Mesenchymal stem cell (in vitro differentiated cells and primary cell): Measurements from ENCODE around the gene GLCE.

Experiments used
- DNase-seq: peaks from one replicate; pipeline ENCODE4 v3.0.0-alpha.2; 2013
- H2AFZ ChIP-seq: one replicate; pipeline ENCODE4 v1.6.1; 2013; ENCODE audit warnings: low read depth, mild to moderate bottlenecking, control low read depth, inconsistent platforms, low read length, moderate library complexity
- H2AK5ac ChIP-seq: 2 replicates; pipeline ENCODE4 v1.6.1; 2013; ENCODE audit warnings: low read length, moderate library complexity, mild to moderate bottlenecking, inconsistent platforms; ENCODE audit not compliant: severe bottlenecking
- H2BK120ac ChIP-seq: one replicate; pipeline ENCODE4 v1.6.1; 2013; ENCODE audit warnings: low read depth, mild to moderate bottlenecking, inconsistent platforms, low read length, moderate library complexity
- H2BK12ac ChIP-seq, 2 experiments: one replicate each; pipeline ENCODE4 v1.6.1; 2013; ENCODE audit warnings: inconsistent platforms in 2 of 2, low read length in 2 of 2, mild to moderate bottlenecking in 2 of 2, moderate library complexity in 2 of 2, control low read depth in 1 of 2
- H2BK15ac ChIP-seq: one replicate; pipeline ENCODE4 v1.6.1; 2013; ENCODE audit warnings: mild to moderate bottlenecking, low read depth, inconsistent platforms; ENCODE audit not compliant: poor library complexity, severe bottlenecking
- H2BK5ac ChIP-seq: 2 replicates; pipeline ENCODE4 v1.6.1; 2013; ENCODE audit warnings: low read depth, mild to moderate bottlenecking, low read length, control low read depth, inconsistent platforms; ENCODE audit not compliant: poor library complexity, severe bottlenecking
- H3K14ac ChIP-seq, 2 experiments: one replicate each; pipeline ENCODE4 v1.6.1; 2013; ENCODE audit warnings: inconsistent platforms in 2 of 2, low read length in 2 of 2, control low read depth in 1 of 2, mild to moderate bottlenecking in 1 of 2, moderate library complexity in 1 of 2
- H3K18ac ChIP-seq, 2 experiments: one replicate each; pipeline ENCODE4 v1.6.1; 2013; ENCODE audit warnings: inconsistent platforms in 2 of 2, low read length in 2 of 2, control low read depth in 1 of 2, low read depth in 1 of 2, mild to moderate bottlenecking in 1 of 2
- H3K23ac ChIP-seq, 2 experiments: one replicate each; pipeline ENCODE4 v1.6.1; 2013; ENCODE audit warnings: inconsistent platforms in 2 of 2, low read length in 2 of 2, mild to moderate bottlenecking in 2 of 2, moderate library complexity in 2 of 2, control low read depth in 1 of 2
- H3K27ac ChIP-seq: 2 replicates; pipeline ENCODE4 v1.5.1; 2013; ENCODE audit warnings: mild to moderate bottlenecking, moderate library complexity, low read length, control low read depth, inconsistent platforms; ENCODE audit not compliant: poor library complexity, severe bottlenecking
- H3K27me3 ChIP-seq, 2 experiments: 2 replicates each; pipeline versions ENCODE4 v1.6.1 to v1.7.0; 2013; ENCODE audit warnings: low read length in 2 of 2, mild to moderate bottlenecking in 2 of 2, moderate library complexity in 2 of 2, control low read depth in 1 of 2, inconsistent platforms in 1 of 2; ENCODE audit not compliant: control insufficient read depth in 1 of 2, insufficient read depth in 1 of 2
- H3K36me3 ChIP-seq, 2 experiments: 2 replicates each; pipeline versions ENCODE4 v1.6.1 to v1.7.0; 2013; ENCODE audit warnings: low read length in 2 of 2, control low read depth in 1 of 2, inconsistent platforms in 1 of 2, low read depth in 1 of 2, mild to moderate bottlenecking in 1 of 2; ENCODE audit not compliant: insufficient read depth in 2 of 2, control insufficient read depth in 1 of 2
- H3K4ac ChIP-seq, 2 experiments: one replicate each; pipeline ENCODE4 v1.6.1; 2013; ENCODE audit warnings: inconsistent platforms in 2 of 2, low read length in 2 of 2, mild to moderate bottlenecking in 2 of 2, moderate library complexity in 2 of 2, control low read depth in 1 of 2, low read depth in 1 of 2
- H3K4me1 ChIP-seq: 2 replicates; pipeline ENCODE4 v1.6.1; 2013; ENCODE audit warnings: low read depth, low read length, control low read depth; ENCODE audit not compliant: control insufficient read depth, insufficient read depth
- H3K4me2 ChIP-seq: 2 replicates; pipeline ENCODE4 v1.6.1; 2013; ENCODE audit warnings: low read length, mild to moderate bottlenecking, inconsistent platforms; ENCODE audit not compliant: poor library complexity, severe bottlenecking
- H3K4me3 ChIP-seq, 2 experiments: 2 replicates each; pipeline versions ENCODE4 v1.5.1 to v1.7.0; 2013; ENCODE audit warnings: low read length in 2 of 2, mild to moderate bottlenecking in 2 of 2, control low read depth in 1 of 2, low read depth in 1 of 2; ENCODE audit not compliant: insufficient read depth in 1 of 2
- H3K79me1 ChIP-seq: replicated peaks from 2 replicates; pipeline ENCODE4 v1.6.1; 2013; ENCODE audit warnings: mild to moderate bottlenecking, control low read depth, low read length, inconsistent platforms; ENCODE audit not compliant: poor library complexity, severe bottlenecking
- H3K9ac ChIP-seq: 2 replicates; pipeline ENCODE4 v1.7.0; 2013; ENCODE audit warnings: mild to moderate bottlenecking, low read length, moderate library complexity
- H3K9me3 ChIP-seq: 2 replicates; pipeline ENCODE4 v1.7.0; 2013; ENCODE audit warnings: mild to moderate bottlenecking, low read length; ENCODE audit not compliant: control insufficient read depth
- H4K8ac ChIP-seq: one replicate; pipeline ENCODE4 v1.6.1; 2013; ENCODE audit warnings: inconsistent platforms, mild to moderate bottlenecking, low read length, moderate library complexity
- H4K91ac ChIP-seq: one replicate; pipeline ENCODE4 v1.6.1; 2013; ENCODE audit warnings: mild to moderate bottlenecking, low read length, inconsistent platforms
- WGBS: methylation state at CpG from one replicate; pipeline ENCODE4 v1.1.7; 2013; ENCODE audit warnings: mixed read lengths; 5-methylcytosine and 5-hydroxymethylcytosine counted together

Gene GLCE

DNA sequence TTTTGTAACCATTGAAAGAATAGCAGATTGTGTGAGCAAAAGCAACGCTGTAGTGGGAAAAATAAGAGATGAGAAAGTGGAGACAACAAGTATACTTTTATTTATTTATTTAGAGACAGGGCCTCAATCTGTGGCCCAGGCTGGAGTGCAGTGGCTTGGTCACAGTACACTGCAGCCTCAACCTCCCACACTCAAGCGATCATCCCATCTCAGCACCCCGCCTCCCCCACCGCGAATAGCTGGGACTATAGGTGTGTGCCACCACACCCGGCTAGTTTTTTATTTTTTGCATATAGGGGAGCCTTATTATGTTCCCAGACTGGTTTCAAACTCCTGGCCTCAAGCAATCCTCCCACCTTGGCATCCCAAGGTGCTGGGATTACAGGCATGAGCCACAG, 1.6 kb upstream of the GLCE start:
- Histone ChIP-seq H3K27ac (no peak overlapping the region), H3K4me1 (peaks cover 6% of the 10 kb centered on the region), H2BK15ac (no peak overlapping the region), H3K9ac (no peak overlapping the region), H3K9me3 (no peaks in the 10 kb centered on the region), H2BK120ac (no peak overlapping the region), H3K4me2 (no peak overlapping the region), H4K91ac (no peak overlapping the region), H2AK5ac (no peak overlapping the region), H3K14ac (no peak overlapping the region), H3K4me3 (no peak overlapping the region), H3K79me1 (peaks cover 6% of the 10 kb centered on the region), H3K4ac (no peak overlapping the region), H3K27me3 (no peaks in the 10 kb centered on the region), H4K8ac (no peak overlapping the region), H3K36me3 (no peaks in the 10 kb centered on the region), H3K23ac (no peak overlapping the region), H2BK12ac (no peak overlapping the region), H2BK5ac (no peak overlapping the region), H3K18ac (no peak overlapping the region), H2AFZ (no peak overlapping the region)
- DNase-seq = no peak
- no CpG with 5 or more reads among the region's 6 CpGs for WGBS

DNA sequence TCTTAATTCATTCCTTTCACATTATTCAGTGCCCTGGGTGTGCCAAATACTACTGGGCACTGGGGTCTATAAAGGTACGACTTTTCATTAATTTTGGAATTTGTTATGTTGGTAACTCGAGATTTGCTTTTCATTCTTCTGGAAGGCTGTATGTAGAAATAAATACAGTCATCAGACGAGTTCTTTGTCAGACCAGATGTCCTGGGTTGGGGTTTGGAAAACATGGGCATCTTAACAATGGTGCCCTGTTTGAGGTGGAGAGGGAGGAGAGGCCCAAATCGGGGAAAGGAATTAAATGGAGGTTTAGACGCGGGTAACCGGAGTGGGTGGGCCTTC, 662 bp upstream of the GLCE start:
- H2AK5ac ChIP-seq = no peak overlapping the region
- peak overlapping the region; percentile 76 to 92 for H3K4me3 ChIP-seq
- H2BK12ac ChIP-seq = peak overlapping the region; percentile 61 to 70
- WGBS = 21% methylated on average over 7 of the region's 7 CpGs
- peak overlapping the region; percentile 53 for H4K91ac ChIP-seq
- peak overlapping the region; percentile 13 for H3K27ac ChIP-seq
- no peaks in the 10 kb centered on the region for H3K27me3 ChIP-seq
- peak overlapping the region; percentile 79 for H3K4me2 ChIP-seq
- peak overlapping the region; percentile 57 for H2BK15ac ChIP-seq
- peaks cover 6% of the 10 kb centered on the region for H3K4me1 ChIP-seq
- H3K9ac ChIP-seq = peak overlapping the region; percentile 90
- H3K79me1 ChIP-seq = peaks cover 6% of the 10 kb centered on the region
- peak overlapping the region; percentile 98 for H2AFZ ChIP-seq
- no peaks in the 10 kb centered on the region for H3K36me3 ChIP-seq
- no peak overlapping the region for H2BK5ac ChIP-seq
- no peaks in the 10 kb centered on the region for H3K9me3 ChIP-seq
- no peak for DNase-seq
- H3K4ac ChIP-seq = peak overlapping the region in 1 of 2 experiments; percentile 24
- H4K8ac ChIP-seq = peak overlapping the region; percentile 92
- no peak overlapping the region for H3K23ac ChIP-seq
- H3K14ac ChIP-seq = peak overlapping the region in 1 of 2 experiments; percentile 94
- peak overlapping the region; percentile 75 to 88 for H3K18ac ChIP-seq
- no peak overlapping the region for H2BK120ac ChIP-seq

DNA sequence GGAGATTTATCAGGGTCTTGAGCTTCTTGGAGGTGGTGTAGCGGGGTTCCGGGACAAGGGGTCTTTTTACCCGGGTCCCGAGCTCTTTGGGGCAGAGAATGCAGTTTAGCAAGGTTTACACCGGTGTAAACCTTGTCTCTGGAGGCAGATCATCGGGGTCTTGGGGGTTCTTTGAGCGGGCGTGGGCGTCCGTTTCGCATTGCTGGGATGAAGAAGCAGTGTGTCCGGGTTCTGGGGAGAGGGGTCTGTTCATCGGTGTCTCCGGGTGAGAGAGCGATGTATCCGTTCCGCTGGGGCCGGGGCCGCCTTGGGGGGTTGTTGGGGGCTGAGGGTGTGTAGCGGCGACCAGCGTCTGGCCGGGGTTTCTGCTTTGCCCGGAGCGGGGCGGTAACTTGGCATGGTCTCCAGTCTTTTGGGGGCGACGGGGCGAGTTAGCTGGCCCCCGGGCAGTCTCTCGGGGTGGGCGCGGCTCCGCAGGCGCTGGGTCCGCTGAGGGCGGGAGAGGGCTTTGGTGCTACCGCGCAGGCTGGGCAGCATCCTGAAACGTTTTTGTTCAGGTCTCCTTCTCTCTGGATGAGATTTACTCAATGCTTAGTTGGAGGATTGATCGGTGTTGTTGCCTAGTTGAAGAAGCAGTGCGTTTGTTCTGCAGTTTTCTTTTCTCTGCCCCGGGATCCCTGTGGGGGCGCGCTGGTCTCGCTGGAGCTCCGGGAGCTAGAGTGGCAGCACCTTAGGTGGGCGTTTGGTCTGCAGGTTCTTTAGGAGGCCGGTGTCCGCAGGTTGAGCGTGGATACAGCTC, 843 bp downstream of the GLCE start:
- Histone ChIP-seq H3K9me3 (no peaks in the 10 kb centered on the region), H2BK5ac (no peak overlapping the region), H2AK5ac (no peak overlapping the region), H3K27me3 (no peaks in the 10 kb centered on the region), H4K91ac (no peak overlapping the region), H3K14ac (no peak overlapping the region), H3K23ac (peak overlapping the region in 1 of 2 experiments; percentile 64), H3K27ac (no peak overlapping the region), H3K18ac (no peak overlapping the region), H4K8ac (no peak overlapping the region), H3K4ac (peak overlapping the region in 1 of 2 experiments; percentile 11), H2AFZ (peak overlapping the region; percentile 80), H3K36me3 (no peaks in the 10 kb centered on the region), H3K4me1 (peaks cover 6% of the 10 kb centered on the region), H2BK12ac (peak overlapping the region in 1 of 2 experiments; percentile 25), H3K79me1 (peaks cover 6% of the 10 kb centered on the region), H2BK15ac (no peak overlapping the region), H3K4me3 (peak overlapping the region; percentile 89 to 92), H3K4me2 (peak overlapping the region; percentile 83), H3K9ac (peak overlapping the region; percentile 90), H2BK120ac (no peak overlapping the region)
- peak; percentile 53 for DNase-seq
- WGBS = under 1% methylated on average over 51 of the region's 51 CpGs

GRCh38 chr15:69161878-69162213, 1.4 kb downstream of the GLCE start:
- Histone ChIP-seq H3K9ac (peak overlapping the region; percentile 90), H2BK5ac (no peak overlapping the region), H3K27ac (no peak overlapping the region), H3K4me3 (peak overlapping the region; percentile 89 to 92), H2BK15ac (no peak overlapping the region), H3K27me3 (no peaks in the 10 kb centered on the region), H3K4me2 (peak overlapping the region; percentile 83), H2BK120ac (no peak overlapping the region), H3K4ac (no peak overlapping the region), H3K14ac (no peak overlapping the region), H2AK5ac (no peak overlapping the region), H3K4me1 (peaks cover 6% of the 10 kb centered on the region), H4K91ac (no peak overlapping the region), H3K9me3 (no peaks in the 10 kb centered on the region), H4K8ac (no peak overlapping the region), H3K36me3 (no peaks in the 10 kb centered on the region), H3K18ac (no peak overlapping the region), H3K79me1 (peaks cover 6% of the 10 kb centered on the region), H3K23ac (no peak overlapping the region), H2BK12ac (no peak overlapping the region), H2AFZ (no peak overlapping the region)
- 26% methylated on average over 5 of the region's 5 CpGs for WGBS
- no peak for DNase-seq
